SU-DHL-6 (cell line): ENCODE data around the gene GID4.

Source experiments
- EZH2phosphoT487 ChIP-seq: fragments of 200-600 bp; sonication (generic), shearing (Covaris generic); conservative IDR thresholded peaks from 2 replicates; pipeline ENCODE4 v1.6.1; 2018; ENCODE audit warnings: mild to moderate bottlenecking, antibody characterized with exemption, low read length, moderate library complexity, mixed read lengths
- TF ChIP-seq, protein P1 (sequence below): fragments of 200-600 bp; sonication (generic); IDR thresholded peaks from one replicate; pipeline ENCODE4 v1.5.1; 2017; ENCODE audit warnings: antibody characterized with exemption, mild to moderate bottlenecking, low read length, moderate library complexity; ENCODE audit not compliant: insufficient read depth, poor library complexity, severe bottlenecking

DNA sequence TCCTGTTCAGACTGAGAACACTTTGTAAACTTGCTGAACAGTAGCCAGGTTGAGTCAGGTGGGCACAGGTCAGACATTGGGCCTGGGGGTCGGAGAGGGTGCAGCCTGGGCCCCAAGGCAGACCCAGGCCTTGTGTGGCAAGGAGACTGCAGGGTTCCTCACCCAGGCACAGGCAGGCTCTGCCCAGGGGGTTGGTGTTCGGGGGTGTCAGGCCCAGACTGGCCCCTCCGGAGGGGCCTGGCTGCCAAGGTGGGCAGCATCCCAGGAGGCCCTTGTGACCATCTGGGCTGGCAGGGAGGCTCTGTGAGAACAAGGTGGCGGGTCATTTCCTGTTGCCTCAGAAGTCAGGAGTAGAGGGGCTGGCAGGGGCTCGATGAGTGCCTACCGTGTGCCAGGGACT is 68.8 kb downstream of the GID4 start:
- TF ChIP-seq, protein P1, sequence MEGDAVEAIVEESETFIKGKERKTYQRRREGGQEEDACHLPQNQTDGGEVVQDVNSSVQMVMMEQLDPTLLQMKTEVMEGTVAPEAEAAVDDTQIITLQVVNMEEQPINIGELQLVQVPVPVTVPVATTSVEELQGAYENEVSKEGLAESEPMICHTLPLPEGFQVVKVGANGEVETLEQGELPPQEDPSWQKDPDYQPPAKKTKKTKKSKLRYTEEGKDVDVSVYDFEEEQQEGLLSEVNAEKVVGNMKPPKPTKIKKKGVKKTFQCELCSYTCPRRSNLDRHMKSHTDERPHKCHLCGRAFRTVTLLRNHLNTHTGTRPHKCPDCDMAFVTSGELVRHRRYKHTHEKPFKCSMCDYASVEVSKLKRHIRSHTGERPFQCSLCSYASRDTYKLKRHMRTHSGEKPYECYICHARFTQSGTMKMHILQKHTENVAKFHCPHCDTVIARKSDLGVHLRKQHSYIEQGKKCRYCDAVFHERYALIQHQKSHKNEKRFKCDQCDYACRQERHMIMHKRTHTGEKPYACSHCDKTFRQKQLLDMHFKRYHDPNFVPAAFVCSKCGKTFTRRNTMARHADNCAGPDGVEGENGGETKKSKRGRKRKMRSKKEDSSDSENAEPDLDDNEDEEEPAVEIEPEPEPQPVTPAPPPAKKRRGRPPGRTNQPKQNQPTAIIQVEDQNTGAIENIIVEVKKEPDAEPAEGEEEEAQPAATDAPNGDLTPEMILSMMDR: no peak
- TF ChIP-seq EZH2phosphoT487: no peak
